Keratinocyte (primary cell): ENCODE results near the gene PAPSS2. TPM values are rescaled to one million over a fixed set of nuclear protein-coding genes. Genes with fewer than 3 reads are reported as not detected.

Source experiments
- DNase-seq: peaks from one replicate; pipeline ENCODE4 v3.0.0-alpha.2; 2011; ENCODE audit warnings: low read depth, missing footprints, low spot score
- FAIRE-seq: peaks from 2 replicates; lab custom pipeline; 2011; peaks lifted over from hg19 to GRCh38; lab: Jason Lieb, UNC
- H2AFZ ChIP-seq: 2 replicates; pipeline ENCODE4 v1.6.0; 2012; ENCODE audit warnings: low read length, control low read depth, inconsistent platforms; ENCODE audit not compliant: control insufficient read depth
- H3K27ac ChIP-seq: 2 replicates; pipeline ENCODE4 v1.5.1; 2011; ENCODE audit warnings: low read length; ENCODE audit not compliant: control insufficient read depth, insufficient read depth
- H3K27me3 ChIP-seq: 3 replicates; pipeline ENCODE4 v1.6.0; 2011; ENCODE audit warnings: low read length; ENCODE audit not compliant: control insufficient read depth, insufficient read depth; ENCODE audit errors: extremely low read depth
- H3K36me3 ChIP-seq, 2 experiments: 2 replicates in 1 of 2; 3 replicates in 1 of 2; pipeline ENCODE4 v1.5.1; 2011; ENCODE audit warnings: low read length in 2 of 2, mild to moderate bottlenecking in 1 of 2; ENCODE audit not compliant: control insufficient read depth in 2 of 2, insufficient read depth in 2 of 2; ENCODE audit errors: extremely low read depth in 1 of 2
- H3K4me1 ChIP-seq: 3 replicates; pipeline ENCODE4 v1.5.1; 2011; ENCODE audit warnings: low read length; ENCODE audit not compliant: control insufficient read depth, insufficient read depth; ENCODE audit errors: extremely low read depth
- H3K4me2 ChIP-seq: 3 replicates; pipeline ENCODE4 v1.6.0; 2011; ENCODE audit warnings: low read depth, low read length; ENCODE audit not compliant: control insufficient read depth, insufficient read depth; ENCODE audit errors: extremely low read depth
- H3K4me3 ChIP-seq, 3 experiments: fragments of 200-600 bp in 1 of 3; sonication (generic) in 1 of 3; 2 replicates in 2 of 3; 3 replicates in 1 of 3; pipeline ENCODE4 v1.5.1; 2011 to 2016; ENCODE audit warnings: low read length in 3 of 3, mild to moderate bottlenecking in 3 of 3, control low read depth in 2 of 3, inconsistent platforms in 1 of 3, low read depth in 1 of 3, mixed read lengths in 1 of 3, mixed run types in 1 of 3, moderate library complexity in 1 of 3; ENCODE audit not compliant: control insufficient read depth in 2 of 3, insufficient read depth in 2 of 3; ENCODE audit errors: extremely low read depth in 1 of 3
- H3K79me2 ChIP-seq: 2 replicates; pipeline ENCODE4 v1.6.0; 2012; ENCODE audit warnings: low read length; ENCODE audit not compliant: control insufficient read depth, insufficient read depth
- H3K9ac ChIP-seq: 3 replicates; pipeline ENCODE4 v1.6.0; 2011; ENCODE audit warnings: low read length; ENCODE audit not compliant: control insufficient read depth, insufficient read depth; ENCODE audit errors: extremely low read depth
- H3K9me1 ChIP-seq: 3 replicates; pipeline ENCODE4 v1.6.0; 2011; ENCODE audit warnings: low read length; ENCODE audit not compliant: control insufficient read depth, insufficient read depth; ENCODE audit errors: extremely low read depth
- H3K9me3 ChIP-seq: 2 replicates; pipeline ENCODE4 v1.5.1; 2012; ENCODE audit warnings: low read depth, low read length; ENCODE audit not compliant: control insufficient read depth
- H4K20me1 ChIP-seq: 3 replicates; pipeline ENCODE4 v1.6.0; 2011; ENCODE audit warnings: low read length; ENCODE audit not compliant: control insufficient read depth, insufficient read depth; ENCODE audit errors: extremely low read depth
- EZH2 ChIP-seq: IDR thresholded peaks from one replicate; pipeline ENCODE4 v1.6.1; 2012; ENCODE audit warnings: inconsistent platforms, mild to moderate bottlenecking, low read length, moderate library complexity
- dilution Hi-C: fragments of 300-500 bp; cut with MboI; formaldehyde crosslinking; loops from one replicate; pipeline ENCODE4 v1.7.0; 2020; ENCODE audit warnings: low sequenced_read_pairs; ENCODE audit not compliant: extremely low pct_ligation_motif_present
- polyA plus RNA-seq, 5 experiments: library from polyadenylated mRNA; depleted of rRNA in 3 of 5; stranded (reverse) in 3 of 5; stranded (forward) in 1 of 5; unstranded in 1 of 5; fragments of >200 nt; gene quantifications; 1 replicate in 1 of 5; 2 replicates in 3 of 5; 3 replicates in 1 of 5; pipeline versions ENCODE4 v1.2.1 to v1.2.3, GENCODE V29; 2011 to 2012; ENCODE audit warnings: missing spikeins in 2 of 5, low read depth in 1 of 5, low replicate concordance in 1 of 5
- TF ChIP-seq, protein P1 (sequence below), 3 experiments: IDR thresholded peaks in 1 of 3; conservative IDR thresholded peaks in 1 of 3; optimal IDR thresholded peaks in 1 of 3; 2 replicates in 2 of 3; 3 replicates in 1 of 3; pipeline versions ENCODE3 to v1.5.1; 2011; ENCODE audit warnings: low read length in 3 of 3, mild to moderate bottlenecking in 3 of 3, moderate library complexity in 2 of 3, control low read depth in 1 of 3, inconsistent platforms in 1 of 3; ENCODE audit not compliant: insufficient read depth in 2 of 3; ENCODE audit errors: extremely low read depth in 1 of 3

PAPSS2 gene
- polyA plus RNA-seq, 1 donor (not counting 4 experiments of a cell fraction or from before 2014, with no cell fraction given) = 1.1 TPM

DNA sequence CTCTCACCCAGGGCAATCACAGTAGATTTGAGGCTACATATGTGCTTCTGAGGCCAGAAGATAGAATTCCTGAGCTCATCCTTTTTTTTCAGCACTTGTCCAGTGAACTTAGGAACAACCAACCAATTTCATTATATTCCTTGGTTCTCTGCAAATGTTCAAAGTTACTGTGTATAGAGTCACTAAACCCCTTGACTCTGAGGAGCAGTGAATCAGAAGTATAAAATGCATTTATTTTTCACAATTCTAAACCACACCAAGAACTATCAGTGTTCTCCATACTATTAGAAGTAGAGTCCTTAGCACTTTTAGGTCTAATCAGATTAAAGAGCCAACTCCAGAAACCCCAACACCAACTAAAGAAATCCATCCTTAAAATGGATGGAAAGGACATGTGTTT lies 19.6 kb upstream of the PAPSS2 start:
- no peak overlapping the region for H3K4me3 ChIP-seq
- H3K9me3 ChIP-seq = no peaks in the 10 kb centered on the region
- H3K9me1 ChIP-seq = no peaks in the 10 kb centered on the region
- no peak for TF ChIP-seq EZH2
- TF ChIP-seq, protein P1, sequence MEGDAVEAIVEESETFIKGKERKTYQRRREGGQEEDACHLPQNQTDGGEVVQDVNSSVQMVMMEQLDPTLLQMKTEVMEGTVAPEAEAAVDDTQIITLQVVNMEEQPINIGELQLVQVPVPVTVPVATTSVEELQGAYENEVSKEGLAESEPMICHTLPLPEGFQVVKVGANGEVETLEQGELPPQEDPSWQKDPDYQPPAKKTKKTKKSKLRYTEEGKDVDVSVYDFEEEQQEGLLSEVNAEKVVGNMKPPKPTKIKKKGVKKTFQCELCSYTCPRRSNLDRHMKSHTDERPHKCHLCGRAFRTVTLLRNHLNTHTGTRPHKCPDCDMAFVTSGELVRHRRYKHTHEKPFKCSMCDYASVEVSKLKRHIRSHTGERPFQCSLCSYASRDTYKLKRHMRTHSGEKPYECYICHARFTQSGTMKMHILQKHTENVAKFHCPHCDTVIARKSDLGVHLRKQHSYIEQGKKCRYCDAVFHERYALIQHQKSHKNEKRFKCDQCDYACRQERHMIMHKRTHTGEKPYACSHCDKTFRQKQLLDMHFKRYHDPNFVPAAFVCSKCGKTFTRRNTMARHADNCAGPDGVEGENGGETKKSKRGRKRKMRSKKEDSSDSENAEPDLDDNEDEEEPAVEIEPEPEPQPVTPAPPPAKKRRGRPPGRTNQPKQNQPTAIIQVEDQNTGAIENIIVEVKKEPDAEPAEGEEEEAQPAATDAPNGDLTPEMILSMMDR (optimal IDR thresholded peaks at IDR 0.05 in 1 of 3, IDR thresholded peaks at IDR 0.05 in 1 of 3, conservative IDR thresholded peaks at IDR 0.05 in 1 of 3; ENCODE audit: extremely low read depth in 1 of 3, insufficient read depth in 2 of 3, low read length in 3 of 3) = no peak
- dilution Hi-C loops = no loop called here
- FAIRE-seq (no peak), DNase-seq (no peak)
- no peaks in the 10 kb centered on the region for H3K27me3 ChIP-seq
- H4K20me1 ChIP-seq = no peaks in the 10 kb centered on the region
- no peaks in the 10 kb centered on the region for H3K79me2 ChIP-seq
- no peak overlapping the region for H3K4me2 ChIP-seq
- peaks cover 15% of the 10 kb centered on the region for H3K4me1 ChIP-seq
- no peaks in the 10 kb centered on the region for H3K36me3 ChIP-seq
- no peak overlapping the region for H3K27ac ChIP-seq
- no peak overlapping the region for H3K9ac ChIP-seq
- no peak overlapping the region for H2AFZ ChIP-seq

DNA sequence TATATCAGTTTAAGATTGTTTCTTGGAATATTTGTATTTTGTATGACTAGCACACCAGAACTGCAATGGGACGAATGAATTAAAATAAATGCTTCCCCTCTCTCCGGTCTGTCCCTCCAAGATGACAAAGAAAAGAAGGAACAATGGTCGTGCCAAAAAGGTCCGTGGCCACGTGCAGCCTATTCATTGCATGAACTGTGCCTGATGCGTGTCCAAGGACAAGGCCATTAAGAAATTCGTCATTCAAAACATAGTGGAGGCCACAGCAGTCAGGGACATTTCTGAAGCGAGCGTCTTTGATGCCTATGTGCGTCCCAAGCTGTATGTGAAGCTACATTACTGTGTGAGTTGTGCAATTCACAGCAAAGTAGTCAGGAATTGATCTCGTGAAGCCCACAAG lies 17.2 kb upstream of the PAPSS2 start:
- Histone ChIP-seq H3K27ac (no peak overlapping the region), H3K4me3 (no peak overlapping the region), H3K9me3 (no peaks in the 10 kb centered on the region), H3K4me2 (no peak overlapping the region), H3K36me3 (no peaks in the 10 kb centered on the region), H3K79me2 (no peaks in the 10 kb centered on the region), H2AFZ (no peak overlapping the region), H3K9ac (no peak overlapping the region), H3K9me1 (no peaks in the 10 kb centered on the region), H4K20me1 (no peaks in the 10 kb centered on the region), H3K27me3 (no peaks in the 10 kb centered on the region), H3K4me1 (peaks cover 2% of the 10 kb centered on the region)
- dilution Hi-C loops = no loop called here
- DNase-seq = no peak
- FAIRE-seq = no peak
- TF ChIP-seq, protein P1 (optimal IDR thresholded peaks at IDR 0.05 in 1 of 3, IDR thresholded peaks at IDR 0.05 in 1 of 3, conservative IDR thresholded peaks at IDR 0.05 in 1 of 3; ENCODE audit: extremely low read depth in 1 of 3, insufficient read depth in 2 of 3, low read length in 3 of 3) = no peak
- no peak for TF ChIP-seq EZH2
